ENCODE data around the gene MAN2A2.
A peak's percentile ranks its signal among the peaks of the same experiment; 100 is the strongest.
"Not testable (repeated sequence)": the region's sequence is repeated elsewhere in the genome, so short reads cannot be mapped to it uniquely, and the experiment has no call there.

Gene MAN2A2

DNA sequence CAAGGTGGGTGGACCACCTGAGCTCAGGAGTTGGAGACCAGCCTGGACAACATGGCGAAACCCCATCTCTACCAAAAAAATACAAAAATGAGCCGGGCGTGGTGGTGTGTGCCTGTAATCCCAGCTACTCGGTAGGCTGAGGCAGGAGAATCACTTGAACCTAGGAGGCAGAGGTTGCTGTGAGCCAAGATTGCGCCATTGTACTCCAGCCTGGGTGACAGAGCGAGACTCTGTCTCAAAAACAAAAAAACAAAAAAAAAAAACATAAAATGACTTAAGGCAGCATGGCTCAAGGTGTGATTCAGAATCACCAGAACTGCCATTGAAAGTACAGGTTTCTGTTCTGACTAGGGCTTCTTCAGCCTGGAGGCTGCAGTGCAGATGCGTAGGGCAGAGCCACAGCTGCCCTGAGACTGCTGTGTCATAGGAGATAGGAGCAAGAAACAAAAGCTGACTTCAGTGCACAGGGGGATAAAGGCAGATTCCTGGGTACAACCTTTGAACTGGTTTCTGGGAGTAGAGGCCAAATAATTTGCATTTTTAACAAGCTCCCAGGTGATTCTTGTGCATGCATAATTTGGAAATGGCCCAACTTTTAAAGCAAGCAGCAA lies 19.7 kb downstream of the MAN2A2 start:
- not testable (repeated sequence) for DNase-seq

DNA sequence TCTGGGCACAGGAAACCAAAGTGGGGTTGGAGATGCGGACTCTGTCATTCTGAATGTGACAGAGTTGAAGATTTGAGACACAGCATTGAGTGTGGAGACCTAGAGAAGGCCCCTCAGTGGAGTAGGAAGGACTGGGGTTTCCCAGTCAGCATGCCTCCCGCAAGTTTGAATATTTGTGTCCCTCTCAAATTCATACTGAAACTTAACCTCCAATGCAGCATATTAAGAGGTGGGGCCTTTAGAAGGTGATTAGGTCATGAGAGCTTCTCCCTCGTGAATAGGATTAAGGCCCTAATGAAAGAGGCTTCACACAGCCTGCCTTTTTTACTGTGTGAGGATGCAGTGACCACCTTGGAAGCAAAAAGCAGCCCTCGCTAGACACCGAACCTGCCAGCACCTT lies 21.3 kb downstream of the MAN2A2 start:
- no peak for DNase-seq

DNA sequence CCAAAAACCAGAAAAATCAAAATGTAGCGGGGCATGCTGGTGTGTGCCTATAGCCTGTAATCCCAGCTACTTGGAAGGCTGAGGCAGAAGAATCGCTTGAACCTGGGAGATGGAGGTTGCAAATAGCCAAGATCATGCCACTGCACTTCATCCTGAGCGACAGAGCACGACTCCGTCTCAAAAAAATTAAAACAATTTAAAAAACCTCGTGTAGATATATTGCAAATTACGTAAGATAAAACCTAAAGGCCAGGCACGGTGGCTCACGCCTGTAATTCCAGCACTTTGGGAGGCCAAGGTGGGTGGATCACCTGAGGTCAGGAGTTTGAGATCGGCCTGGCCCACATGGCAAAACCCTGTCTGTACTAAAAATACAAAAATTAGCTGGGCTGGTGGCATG lies 23.7 kb downstream of the MAN2A2 start:
- DNase-seq = not testable (repeated sequence)

DNA sequence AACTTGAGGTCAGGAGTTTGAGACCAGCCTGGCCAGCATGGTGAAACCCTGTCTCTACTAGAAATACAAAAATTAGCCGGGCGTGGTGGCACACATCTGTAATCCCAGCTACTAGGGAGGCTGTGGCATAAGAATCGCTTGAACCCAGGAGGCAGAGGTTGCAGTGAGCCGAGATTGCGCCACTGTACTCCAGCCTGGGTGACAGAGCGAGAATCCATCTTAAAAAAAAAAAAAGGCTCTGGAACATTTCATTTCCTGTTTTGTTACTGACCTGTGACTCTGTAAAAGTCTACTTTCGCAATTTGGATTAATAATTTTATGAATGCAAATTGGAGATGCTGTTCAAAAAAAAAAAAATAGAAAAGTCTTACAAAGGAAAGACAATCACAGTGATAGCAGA lies 25.0 kb downstream of the MAN2A2 start:
- DNase-seq = not testable (repeated sequence)

DNA sequence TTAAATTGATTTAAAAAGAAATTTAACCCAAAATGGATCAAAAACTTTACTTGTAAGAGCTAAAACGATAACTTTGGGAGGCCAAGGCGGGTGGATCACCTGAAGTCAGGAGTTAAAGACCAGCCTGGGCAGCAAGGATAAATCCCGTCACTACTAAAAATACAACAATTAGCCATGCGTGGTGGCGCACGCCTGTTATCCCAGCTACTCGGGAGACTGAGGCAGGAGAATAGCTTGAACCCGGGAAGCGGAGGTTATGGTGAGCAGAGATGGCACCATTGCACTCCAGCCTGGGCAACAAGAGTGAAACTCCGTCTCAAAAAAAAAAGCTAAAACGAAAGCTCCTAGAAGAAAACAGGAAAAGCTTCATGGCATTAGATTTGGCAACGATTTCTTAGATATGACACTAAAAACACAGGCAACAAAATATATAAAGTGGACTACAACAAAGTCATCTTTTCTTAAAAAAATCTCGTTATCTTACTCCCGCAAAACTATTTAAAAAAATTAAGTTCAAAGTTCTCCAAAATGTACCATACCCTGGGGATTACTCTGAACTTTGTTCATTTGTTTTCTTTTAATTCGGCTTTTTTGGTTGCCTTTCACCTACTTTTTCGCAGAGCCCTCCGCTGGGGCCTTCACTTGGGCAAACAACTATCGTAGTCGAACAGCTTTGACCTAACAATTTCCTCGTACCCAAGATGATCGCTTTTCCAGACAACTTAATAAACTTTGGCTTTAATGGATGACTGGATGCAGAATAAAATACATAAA lies 26.3 kb downstream of the MAN2A2 start:
- no peak for DNase-seq

DNA sequence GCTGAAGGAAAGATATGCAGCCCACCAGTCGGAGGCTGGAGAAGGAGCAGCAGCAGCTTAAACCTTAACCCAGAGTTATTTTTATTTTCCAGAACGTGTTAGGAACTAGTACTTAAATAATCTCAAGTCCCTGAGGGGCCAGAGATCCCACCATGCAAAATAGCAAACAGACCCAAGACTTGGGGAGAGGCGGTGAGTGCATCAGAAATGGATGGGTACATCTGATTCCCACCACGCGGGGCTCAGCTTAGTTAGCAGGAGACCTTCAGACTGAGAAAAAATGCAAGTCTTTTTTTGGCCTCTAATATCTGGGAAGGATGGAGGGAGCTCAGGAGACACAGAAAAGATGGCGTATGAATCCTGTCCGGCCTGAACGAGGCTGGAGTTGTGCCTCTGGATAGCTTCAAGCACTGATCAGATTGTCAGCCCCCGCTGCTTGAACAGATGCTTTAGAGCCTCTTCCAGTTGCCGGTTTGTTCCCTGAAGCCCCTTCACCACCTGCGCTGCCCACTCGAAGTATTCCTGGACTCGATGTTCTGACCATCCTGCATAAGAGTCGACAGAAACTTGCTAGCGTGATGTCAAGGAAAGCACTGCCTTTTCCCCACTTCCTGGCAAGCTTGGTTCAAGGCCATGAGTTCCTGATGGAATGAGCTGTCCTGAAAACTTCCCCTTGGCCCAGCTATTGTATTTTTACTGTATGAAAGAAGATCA lies 27.9 kb downstream of the MAN2A2 start:
- DNase-seq = no peak

DNA sequence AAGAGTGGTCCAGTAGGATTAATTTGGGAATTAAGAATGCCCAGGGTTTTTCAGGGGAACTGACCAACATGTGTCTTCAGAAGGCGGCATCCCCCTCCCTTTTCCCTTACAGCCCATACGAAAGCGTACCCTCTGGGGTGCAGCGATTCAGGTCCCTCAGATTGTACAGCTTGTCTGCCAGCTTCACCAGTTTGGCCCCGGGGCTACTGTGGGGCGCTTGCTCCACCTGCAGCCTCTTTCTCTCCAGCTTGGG lies 28.4 kb downstream of the MAN2A2 start:
- no peak for DNase-seq

DNA sequence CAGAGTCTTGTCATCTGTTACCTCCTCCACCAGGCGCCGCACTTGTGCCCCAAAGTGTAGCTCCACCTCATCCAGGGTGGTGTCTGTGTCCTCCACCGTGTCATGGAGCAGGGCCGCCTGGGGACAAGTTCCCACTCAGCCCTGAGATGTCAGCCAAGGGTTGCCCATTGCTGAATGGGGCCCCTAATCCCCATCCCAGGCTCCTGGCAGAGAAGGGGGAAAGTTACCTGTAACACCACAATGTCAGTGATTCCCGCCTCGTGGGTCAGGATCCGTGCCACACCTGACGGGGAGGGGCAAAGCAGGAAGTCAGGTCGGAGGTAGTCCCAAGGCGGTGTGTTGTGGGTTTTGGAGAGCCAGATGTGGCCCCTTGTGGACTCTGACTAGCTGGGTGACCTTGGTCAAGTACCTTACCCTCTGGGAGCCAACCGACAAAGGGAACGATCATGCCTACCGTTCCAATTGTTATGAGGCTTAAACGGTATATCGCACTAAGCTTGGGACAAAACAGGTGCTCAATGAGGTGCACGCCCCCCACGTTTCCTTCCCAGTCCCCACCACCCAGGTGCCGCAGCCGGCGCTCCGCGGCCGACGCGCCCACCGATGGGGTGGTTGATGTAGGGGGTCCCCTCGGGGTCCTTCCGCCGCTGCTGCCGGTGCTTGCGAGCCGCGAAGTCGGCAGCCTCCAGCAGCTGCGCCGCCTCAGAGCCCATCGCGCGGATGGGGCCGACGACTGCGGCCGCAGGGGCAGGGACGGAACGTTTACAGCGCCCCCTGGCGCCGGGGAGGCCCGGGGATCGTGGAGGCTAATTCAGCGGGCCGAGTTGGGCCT lies 28.9 kb downstream of the MAN2A2 start, which contains the start of gene HDDC3:
Gene HDDC3, minus strand, starts transcription at position 722 of the 832 bp plus-strand sequence. Its CDS starts 9 bp downstream, at position 713.
- DNase-seq = peak; percentile 37 to 82

DNA sequence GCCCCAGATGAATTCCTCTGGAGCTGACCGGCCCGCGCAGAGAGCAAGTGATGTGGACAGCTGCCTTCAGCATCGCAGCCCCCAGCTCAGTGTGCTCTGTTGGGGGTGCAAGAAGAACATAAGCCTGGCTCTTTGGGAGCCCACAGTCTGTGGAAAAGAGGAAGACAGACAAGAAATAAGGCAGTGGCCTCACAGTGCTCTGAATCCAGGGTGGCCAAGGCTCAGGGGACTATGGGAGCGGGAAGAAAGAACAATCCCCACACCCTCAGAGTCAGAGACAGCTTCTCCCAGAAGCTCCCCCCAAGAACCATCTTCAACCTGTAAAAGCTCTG lies 29.5 kb downstream of the MAN2A2 start:
- DNase-seq = no peak

DNA sequence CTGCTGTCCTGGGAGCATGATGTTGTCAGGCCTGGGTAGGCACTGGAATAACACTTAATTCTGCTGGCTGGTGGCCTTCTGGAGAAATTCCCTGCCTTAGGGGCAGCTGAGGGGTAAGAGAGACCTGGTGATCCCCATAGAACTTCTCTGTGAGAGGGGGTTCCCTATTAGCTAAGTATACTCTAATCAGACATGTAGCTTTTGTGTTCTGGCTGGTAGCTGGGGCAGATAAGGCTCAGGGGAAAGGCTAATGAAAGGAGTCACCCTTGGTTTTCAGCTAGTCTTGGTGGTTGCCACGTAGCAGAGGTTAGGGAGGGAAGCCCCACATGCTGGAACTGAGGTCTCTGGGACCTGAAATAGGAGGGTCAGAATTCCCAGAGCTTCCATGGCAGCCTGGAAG lies 30.2 kb downstream of the MAN2A2 start:
- no peak for DNase-seq

DNA sequence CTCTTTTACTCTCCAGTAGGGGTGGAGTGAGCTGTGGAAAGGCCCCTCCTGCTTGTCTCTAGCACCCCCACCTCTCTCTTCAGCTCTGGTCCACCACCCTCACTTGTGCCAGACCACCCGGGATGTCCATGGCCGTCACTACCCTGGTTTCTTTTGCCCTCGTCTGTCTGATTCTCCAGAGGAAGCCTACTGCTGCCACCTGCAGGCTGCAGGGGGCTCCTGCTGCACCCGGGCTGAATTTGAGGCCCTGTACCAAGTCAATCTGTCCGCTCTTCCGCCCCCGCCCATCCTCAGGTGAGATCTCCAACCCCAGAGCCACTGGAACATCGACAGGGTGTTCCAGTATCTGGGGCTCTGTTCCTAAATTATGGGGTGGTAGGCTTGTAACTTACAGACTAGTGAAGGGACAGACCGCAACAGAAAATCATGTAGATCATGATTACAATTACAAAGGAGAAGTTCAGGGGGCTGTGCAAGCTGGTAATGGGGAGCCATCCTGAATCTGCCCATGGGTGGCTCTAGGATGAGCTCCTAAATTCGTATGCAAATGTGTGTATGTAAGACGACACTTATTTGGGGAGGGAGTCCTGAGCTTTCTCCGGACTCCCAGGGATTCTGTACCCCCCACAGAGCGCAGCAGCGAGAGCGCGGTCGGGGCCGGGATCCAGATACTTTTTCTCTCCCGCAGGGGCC lies 31.3 kb downstream of the MAN2A2 start:
- DNase-seq = peak; percentile 38 to 81

DNA sequence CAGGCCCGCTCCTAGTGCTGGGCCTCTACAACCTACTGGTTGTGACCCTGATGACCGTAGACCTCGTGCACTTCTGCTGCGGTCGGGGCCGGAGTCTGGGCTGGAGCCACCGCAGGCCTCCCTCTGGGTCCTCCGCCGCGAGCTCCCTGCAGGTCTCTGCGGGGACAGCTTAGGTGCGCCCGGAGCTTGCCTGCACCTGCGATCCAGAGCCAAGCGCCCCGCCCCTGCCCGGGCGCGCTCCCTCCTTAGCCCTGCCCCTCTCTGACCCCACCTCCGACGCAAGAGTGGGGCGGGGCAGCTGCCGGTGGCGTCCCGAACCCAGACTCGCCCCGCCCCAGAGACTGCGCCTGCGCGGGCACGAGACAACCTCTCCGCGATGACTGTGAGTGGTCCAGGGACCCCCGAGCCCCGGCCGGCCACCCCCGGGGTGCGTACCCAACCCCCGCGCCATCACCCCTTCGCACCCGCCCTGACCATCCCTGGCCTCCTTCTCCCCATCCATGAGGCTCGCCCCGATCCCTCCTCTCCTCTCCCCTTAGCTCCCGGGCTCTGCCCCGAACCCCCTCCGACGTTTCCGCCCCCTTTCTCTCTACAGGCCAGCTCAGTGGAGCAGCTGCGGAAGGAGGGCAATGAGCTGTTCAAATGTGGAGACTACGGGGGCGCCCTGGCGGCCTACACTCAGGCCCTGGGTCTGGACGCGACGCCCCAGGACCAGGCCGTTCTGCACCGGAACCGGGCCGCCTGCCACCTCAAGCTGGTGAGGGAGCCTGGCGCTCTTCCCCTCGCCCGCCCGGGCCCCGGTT lies 32.0 kb downstream of the MAN2A2 start, which contains the start of gene UNC45A:
Gene UNC45A, plus strand, starts transcription at position 337 of the 803 bp plus-strand sequence. Its CDS starts 40 bp downstream, at position 377.
- DNase-seq = peak; percentile 38 to 82

DNA sequence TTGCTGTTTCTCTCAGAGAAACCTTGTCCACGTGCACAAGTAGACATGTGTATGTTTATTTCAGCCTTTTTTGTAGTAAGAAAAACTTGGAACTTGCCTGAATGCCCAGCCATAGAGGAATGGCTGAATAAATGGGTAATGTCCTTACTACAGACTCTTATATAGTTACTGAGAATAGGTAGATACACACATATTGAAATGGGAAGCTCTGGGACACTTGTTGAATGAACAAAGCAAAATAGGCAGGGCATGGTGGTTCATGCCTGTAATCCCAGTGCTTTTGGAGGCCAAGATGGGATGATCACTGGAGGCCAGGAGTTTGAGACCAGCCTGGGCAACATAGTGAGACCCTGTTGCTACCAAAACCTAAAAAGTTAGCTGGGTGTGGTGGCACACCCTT lies 33.7 kb downstream of the MAN2A2 start:
- no peak for DNase-seq

DNA sequence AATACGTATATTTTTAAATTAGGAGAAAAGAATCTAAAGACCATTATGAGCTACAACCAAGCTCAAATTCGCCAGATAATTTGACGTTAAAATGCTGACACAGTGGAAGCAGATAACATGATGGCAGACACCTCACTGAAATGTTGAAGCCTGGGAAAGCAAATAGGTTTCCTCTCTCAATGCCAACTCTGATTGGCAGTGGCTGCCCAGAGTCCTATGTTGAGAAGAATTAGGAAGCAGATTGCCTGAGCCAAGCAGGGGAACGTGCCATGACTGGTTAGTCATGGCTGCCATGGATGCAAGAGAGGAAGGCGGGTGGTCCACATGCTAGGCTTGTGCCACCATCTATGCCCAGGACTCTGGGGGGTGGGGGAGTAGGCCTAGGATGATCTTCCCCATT lies 35.2 kb downstream of the MAN2A2 start:
- no peak for DNase-seq

DNA sequence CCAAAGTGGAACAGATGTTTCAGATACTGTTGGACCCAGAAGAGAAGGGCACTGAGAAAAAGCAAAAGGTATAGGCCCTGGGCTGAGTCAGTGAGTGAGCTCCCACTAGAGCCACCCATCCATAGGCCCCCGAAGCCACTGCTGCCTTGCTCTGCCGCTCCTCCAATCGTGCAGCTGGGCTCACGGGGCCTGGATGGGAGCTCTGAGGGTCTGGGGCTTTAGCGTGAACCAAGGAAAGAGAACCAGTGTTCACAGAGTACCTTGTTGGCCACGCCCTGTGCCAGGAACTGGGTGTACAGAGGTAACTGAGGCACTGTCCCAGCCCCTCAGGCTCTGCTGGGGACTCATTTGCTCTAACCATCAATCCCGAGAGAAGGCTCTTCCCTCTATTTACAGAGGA lies 36.7 kb downstream of the MAN2A2 start:
- DNase-seq = no peak

DNA sequence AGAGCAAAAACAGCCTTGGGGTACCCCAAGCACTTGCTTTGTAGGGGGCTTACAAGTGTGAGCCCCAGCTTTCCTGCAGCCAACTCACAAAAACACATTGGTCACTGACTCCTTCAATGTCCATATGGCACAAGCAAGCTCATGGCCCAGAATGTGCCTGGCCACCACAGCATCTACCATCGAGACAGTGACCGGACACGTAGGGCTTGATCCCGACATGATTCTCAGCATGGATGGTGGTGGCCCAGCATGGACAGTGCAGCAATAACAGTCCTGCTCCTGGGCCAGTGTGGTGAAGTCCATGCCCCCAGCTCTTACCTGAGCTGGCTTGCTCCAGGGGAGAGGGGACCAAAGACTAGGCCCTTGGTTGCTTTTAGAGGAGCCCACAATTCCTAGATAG lies 37.9 kb downstream of the MAN2A2 start:
- DNase-seq = no peak

DNA sequence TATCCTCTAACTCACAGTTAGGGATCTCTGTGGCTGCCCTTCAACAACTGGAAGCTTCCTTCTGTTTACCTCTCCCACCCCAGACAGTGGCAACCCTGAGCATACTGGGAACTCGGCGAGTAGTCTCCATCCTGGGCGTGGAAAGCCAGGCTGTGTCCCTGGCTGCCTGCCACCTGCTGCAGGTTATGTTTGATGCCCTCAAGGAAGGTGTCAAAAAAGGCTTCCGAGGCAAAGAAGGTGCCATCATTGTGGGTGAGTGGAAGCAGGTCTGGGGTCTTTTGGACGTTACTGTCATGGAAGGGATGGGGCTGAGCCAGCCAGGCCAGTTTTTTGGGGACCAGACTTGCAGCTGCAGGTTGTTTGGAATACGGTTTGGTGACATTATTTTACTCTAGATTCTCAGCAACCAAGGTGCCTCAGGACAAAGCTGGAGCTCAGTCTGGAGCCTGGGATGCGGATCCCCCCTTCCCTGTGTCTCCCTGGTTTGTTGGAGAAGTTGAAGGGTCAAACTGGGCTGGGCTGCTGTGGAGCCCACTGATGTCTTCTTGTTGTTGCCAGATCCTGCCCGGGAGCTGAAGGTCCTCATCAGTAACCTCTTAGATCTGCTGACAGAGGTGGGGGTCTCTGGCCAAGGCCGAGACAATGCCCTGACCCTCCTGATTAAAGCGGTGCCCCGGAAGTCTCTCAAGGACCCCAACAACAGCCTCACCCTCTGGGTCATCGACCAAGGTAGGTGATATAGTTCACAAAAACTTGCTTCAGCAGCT lies 39.4 kb downstream of the MAN2A2 start:
- DNase-seq = no peak

DNA sequence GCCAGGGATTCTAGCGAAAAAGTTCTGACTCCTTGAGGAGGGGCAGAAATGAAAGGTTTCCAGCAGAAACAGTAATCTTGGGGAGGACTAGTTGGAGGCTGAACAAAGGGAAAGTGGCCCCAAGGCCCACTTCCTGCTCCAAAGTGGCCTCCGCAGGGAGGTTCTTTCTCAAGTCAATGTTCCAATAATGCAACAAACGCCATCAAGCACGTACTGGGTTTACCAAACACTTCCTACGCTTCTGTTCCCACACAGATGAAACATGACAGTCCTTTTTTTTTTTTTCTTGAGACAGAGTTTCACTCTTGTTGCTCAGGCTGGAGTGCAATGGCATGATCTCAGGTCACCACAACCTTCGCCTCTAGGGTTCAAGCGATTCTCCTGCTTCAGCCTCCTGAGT lies 42.0 kb downstream of the MAN2A2 start:
- DNase-seq = no peak

DNA sequence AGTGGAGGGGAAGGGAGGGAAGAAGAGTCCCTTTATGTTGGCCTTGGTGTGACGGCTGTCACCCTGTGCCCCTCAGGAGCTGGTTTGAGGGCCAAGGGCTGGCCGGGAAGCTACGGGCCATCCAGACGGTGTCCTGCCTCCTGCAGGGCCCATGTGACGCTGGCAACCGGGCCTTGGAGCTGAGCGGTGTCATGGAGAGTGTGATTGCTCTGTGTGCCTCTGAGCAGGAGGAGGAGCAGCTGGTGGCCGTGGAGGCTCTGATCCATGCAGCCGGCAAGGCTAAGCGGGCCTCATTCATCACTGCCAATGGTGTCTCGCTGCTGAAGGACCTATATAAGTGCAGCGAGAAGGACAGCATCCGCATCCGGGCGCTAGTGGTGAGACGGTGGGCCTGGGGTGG lies 43.4 kb downstream of the MAN2A2 start:
- DNase-seq = no peak

DNA sequence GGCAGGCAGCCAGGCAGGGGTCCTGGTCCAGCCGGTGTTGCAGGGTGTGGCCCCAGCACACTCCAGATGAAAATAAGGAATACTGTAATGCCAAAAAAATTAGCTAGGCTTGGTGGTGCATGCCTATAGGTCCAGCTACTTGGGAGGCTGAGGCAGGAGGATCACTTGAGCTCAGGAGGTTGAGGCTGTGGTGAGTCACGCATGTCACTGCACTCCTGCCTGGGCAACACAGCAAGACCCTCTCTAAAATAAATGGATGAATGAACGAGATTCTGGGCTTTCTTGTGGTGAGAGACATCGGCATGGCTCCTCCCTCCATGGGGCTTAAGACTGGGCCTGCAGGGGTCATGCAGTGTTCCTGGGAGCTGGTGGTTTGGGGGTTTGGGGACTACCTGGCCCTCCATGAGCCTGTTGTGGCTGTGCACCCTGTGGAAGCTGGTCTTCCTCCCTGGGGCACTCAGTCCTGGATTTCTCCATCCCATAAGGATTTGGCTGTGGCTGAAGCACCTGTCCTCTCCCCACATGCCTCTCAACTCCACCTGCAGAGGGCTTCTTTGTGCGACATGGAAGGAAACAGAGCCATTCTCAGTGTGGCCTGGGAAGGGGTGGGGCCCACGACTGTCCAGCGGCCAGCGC lies 44.0 kb downstream of the MAN2A2 start:
- no peak for DNase-seq

Measured in NCI-H446 (cell line).